ENCODE results near the gene PTPRO. TPM values are rescaled to one million over a fixed set of nuclear protein-coding genes. Genes with fewer than 3 reads are reported as not detected.

The PTPRO gene
- total RNA-seq (10 to 100 TPM; 29.9 to 59.6 TPM), polyA plus RNA-seq (ENCODE audit: insufficient read length in 2 of 2) (10 to 100 TPM; 54.8 to 71.8 TPM)
- long read RNA-seq, donor 1, full-length matches to known transcripts, result 4 of 4 reads
- long read RNA-seq, donor 1, partial matches to known transcripts, result 0 of 4 reads
- long read RNA-seq, donor 1, other reads (novel, unspliced or antisense), result 0 of 4 reads
- long read RNA-seq, donor 2, full-length matches to known transcripts, result 2 of 2 reads
- long read RNA-seq, donor 2, partial matches to known transcripts, result 0 of 2 reads
- long read RNA-seq, donor 2, other reads (novel, unspliced or antisense), result 0 of 2 reads
- long read RNA-seq, donor 3, full-length matches to known transcripts, result 2 of 26 reads
- long read RNA-seq, donor 3, partial matches to known transcripts, result 24 of 26 reads
- long read RNA-seq, donor 3, other reads (novel, unspliced or antisense), result 0 of 26 reads
- long read RNA-seq, donor 4, result 0 reads

GRCh38 chr12:15322164-15323061 is at the start of gene PTPRO:
Gene PTPRO, plus strand, starts transcription at chr12:15322508.
- no peaks in the 10 kb centered on the region for H3K27me3 ChIP-seq (ENCODE audit: control insufficient read depth, insufficient read depth, low read length)
- peak within 1 kb of the TSS; percentile 44 for H3K27ac ChIP-seq (ENCODE audit: low read depth, low read length)
- H3K9me3 ChIP-seq (ENCODE audit: control insufficient read depth, insufficient read depth, low read length), result no peaks in the 10 kb centered on the region
- WGBS (ENCODE audit: insufficient coverage), result under 1% methylated on average over 58 of the region's 70 CpGs
- peak in 4 of 6 donors; percentile 44 to 90 (median 69) for DNase-seq (ENCODE audit: low read depth in 4 of 6, low spot score in 6 of 6)
- H3K4me3 ChIP-seq (ENCODE audit: low read depth, low read length), result peak within 1 kb of the TSS; percentile 38
- H3K4me1 ChIP-seq (ENCODE audit: control insufficient read depth, insufficient read depth, low read length), result no peaks in the 10 kb centered on the region
- no peaks in the 10 kb centered on the region for H3K36me3 ChIP-seq (ENCODE audit: control insufficient read depth, insufficient read depth, low read length)

GRCh38 chr12:15273896-15274295 is 48.4 kb upstream of the PTPRO start:
- Histone ChIP-seq H3K9me3 (ENCODE audit: control insufficient read depth, insufficient read depth, low read length) (no peaks in the 10 kb centered on the region), H3K27me3 (ENCODE audit: control insufficient read depth, insufficient read depth, low read length) (no peaks in the 10 kb centered on the region)
- no CpG with 5 or more reads among the region's 3 CpGs for WGBS (ENCODE audit: insufficient coverage)

GRCh38 chr12:15274561-15274967 is 47.7 kb upstream of the PTPRO start:
- WGBS (ENCODE audit: insufficient coverage), result 82% methylated on average over 2 of the region's 3 CpGs
- no peak for DNase-seq (ENCODE audit: low read depth in 4 of 6, low spot score in 6 of 6)
- no peak overlapping the region for H3K27ac ChIP-seq (ENCODE audit: low read depth, low read length)

More at GRCh38 chr12:15273896-15274295, 48.4 kb upstream of the PTPRO start:
- H3K4me1 ChIP-seq (ENCODE audit: control insufficient read depth, insufficient read depth, low read length), result peaks cover under 1% of the 10 kb centered on the region
- no peak overlapping the region for H3K27ac ChIP-seq (ENCODE audit: low read depth, low read length)
- H3K36me3 ChIP-seq (ENCODE audit: control insufficient read depth, insufficient read depth, low read length), result no peaks in the 10 kb centered on the region
- H3K4me3 ChIP-seq (ENCODE audit: low read depth, low read length), result no peak overlapping the region
- DNase-seq (ENCODE audit: low read depth in 4 of 6, low spot score in 6 of 6), result no peak

GRCh38 chr12:15276088-15276698 is 46.1 kb upstream of the PTPRO start:
- DNase-seq (ENCODE audit: low read depth in 4 of 6, low spot score in 6 of 6), result peak in 5 of 6 donors; percentile 54 to 90 (median 66)
- peaks cover 6% of the 10 kb centered on the region for H3K4me1 ChIP-seq (ENCODE audit: control insufficient read depth, insufficient read depth, low read length)
- no peaks in the 10 kb centered on the region for H3K36me3 ChIP-seq (ENCODE audit: control insufficient read depth, insufficient read depth, low read length)
- no peak overlapping the region for H3K4me3 ChIP-seq (ENCODE audit: low read depth, low read length)
- no peaks in the 10 kb centered on the region for H3K9me3 ChIP-seq (ENCODE audit: control insufficient read depth, insufficient read depth, low read length)
- H3K27ac ChIP-seq (ENCODE audit: low read depth, low read length), result no peak overlapping the region
- 92% methylated on average over 2 of the region's 8 CpGs for WGBS (ENCODE audit: insufficient coverage)
- H3K27me3 ChIP-seq (ENCODE audit: control insufficient read depth, insufficient read depth, low read length), result no peaks in the 10 kb centered on the region

More at GRCh38 chr12:15274561-15274967, 47.7 kb upstream of the PTPRO start:
- H3K36me3 ChIP-seq (ENCODE audit: control insufficient read depth, insufficient read depth, low read length), result no peaks in the 10 kb centered on the region
- H3K4me3 ChIP-seq (ENCODE audit: low read depth, low read length), result no peak overlapping the region
- peaks cover 6% of the 10 kb centered on the region for H3K4me1 ChIP-seq (ENCODE audit: control insufficient read depth, insufficient read depth, low read length)
- no peaks in the 10 kb centered on the region for H3K9me3 ChIP-seq (ENCODE audit: control insufficient read depth, insufficient read depth, low read length)
- no peaks in the 10 kb centered on the region for H3K27me3 ChIP-seq (ENCODE audit: control insufficient read depth, insufficient read depth, low read length)

GRCh38 chr12:15278816-15279658 is 43.3 kb upstream of the PTPRO start:
- peaks cover 6% of the 10 kb centered on the region for H3K4me1 ChIP-seq (ENCODE audit: control insufficient read depth, insufficient read depth, low read length)
- H3K36me3 ChIP-seq (ENCODE audit: control insufficient read depth, insufficient read depth, low read length), result no peaks in the 10 kb centered on the region
- H3K27me3 ChIP-seq (ENCODE audit: control insufficient read depth, insufficient read depth, low read length), result no peaks in the 10 kb centered on the region
- 49% methylated on average over 8 of the region's 10 CpGs for WGBS (ENCODE audit: insufficient coverage)
- H3K4me3 ChIP-seq (ENCODE audit: low read depth, low read length), result no peak overlapping the region
- no peaks in the 10 kb centered on the region for H3K9me3 ChIP-seq (ENCODE audit: control insufficient read depth, insufficient read depth, low read length)
- DNase-seq (ENCODE audit: low read depth in 4 of 6, low spot score in 6 of 6), result peak in 2 of 6 donors; percentile 69 to 75
- no peak overlapping the region for H3K27ac ChIP-seq (ENCODE audit: low read depth, low read length)

GRCh38 chr12:15280930-15281329 is 41.4 kb upstream of the PTPRO start:
- Histone ChIP-seq H3K4me1 (ENCODE audit: control insufficient read depth, insufficient read depth, low read length) (peaks cover 6% of the 10 kb centered on the region), H3K27me3 (ENCODE audit: control insufficient read depth, insufficient read depth, low read length) (no peaks in the 10 kb centered on the region), H3K9me3 (ENCODE audit: control insufficient read depth, insufficient read depth, low read length) (no peaks in the 10 kb centered on the region), H3K36me3 (ENCODE audit: control insufficient read depth, insufficient read depth, low read length) (no peaks in the 10 kb centered on the region), H3K27ac (ENCODE audit: low read depth, low read length) (no peak overlapping the region), H3K4me3 (ENCODE audit: low read depth, low read length) (no peak overlapping the region)
- no peak for DNase-seq (ENCODE audit: low read depth in 4 of 6, low spot score in 6 of 6)
- WGBS (ENCODE audit: insufficient coverage), result no CpG with 5 or more reads among the region's 2 CpGs

GRCh38 chr12:15289192-15289591 is 33.1 kb upstream of the PTPRO start:
- DNase-seq (ENCODE audit: low read depth in 4 of 6, low spot score in 6 of 6), result no peak
- no CpG with 5 or more reads among the region's 1 CpG for WGBS (ENCODE audit: insufficient coverage)
- Histone ChIP-seq H3K4me3 (ENCODE audit: low read depth, low read length) (no peak overlapping the region), H3K4me1 (ENCODE audit: control insufficient read depth, insufficient read depth, low read length) (no peaks in the 10 kb centered on the region), H3K9me3 (ENCODE audit: control insufficient read depth, insufficient read depth, low read length) (no peaks in the 10 kb centered on the region), H3K27ac (ENCODE audit: low read depth, low read length) (no peak overlapping the region), H3K36me3 (ENCODE audit: control insufficient read depth, insufficient read depth, low read length) (no peaks in the 10 kb centered on the region), H3K27me3 (ENCODE audit: control insufficient read depth, insufficient read depth, low read length) (no peaks in the 10 kb centered on the region)

- DNase-seq (ENCODE audit: low read depth in 4 of 6, low spot score in 6 of 6), result peak in 1 of 6 donors; percentile 32
- Histone ChIP-seq H3K27ac (ENCODE audit: low read depth, low read length) (no peak overlapping the region), H3K4me1 (ENCODE audit: control insufficient read depth, insufficient read depth, low read length) (no peaks in the 10 kb centered on the region), H3K27me3 (ENCODE audit: control insufficient read depth, insufficient read depth, low read length) (no peaks in the 10 kb centered on the region), H3K36me3 (ENCODE audit: control insufficient read depth, insufficient read depth, low read length) (no peaks in the 10 kb centered on the region), H3K4me3 (ENCODE audit: low read depth, low read length) (no peak overlapping the region), H3K9me3 (ENCODE audit: control insufficient read depth, insufficient read depth, low read length) (no peaks in the 10 kb centered on the region)
- WGBS (ENCODE audit: insufficient coverage), result no CpG with 5 or more reads among the region's 3 CpGs
Measured at GRCh38 chr12:15293731-15294130, 28.6 kb upstream of the PTPRO start.
